ENCODE data around the gene SMAD6.

GRCh38 chr15:66749841-66750575, 48.0 kb downstream of the SMAD6 start:
- TF ChIP-seq ZSCAN29 (IDR thresholded peaks at IDR 0.05) (no peak), YY1 (IDR thresholded peaks at IDR 0.05; ENCODE audit: borderline replicate concordance in 1 of 3, control insufficient read depth in 1 of 3, extremely low read depth in 1 of 3, insufficient read depth in 3 of 3, insufficient read length in 1 of 3, insufficient replicate concordance in 2 of 3, low read depth in 1 of 3, low read length in 2 of 3) (no peak), MAFK (IDR thresholded peaks at IDR 0.05; ENCODE audit: low read length) (no peak), ZFX (CRISPR knock-in tag; IDR thresholded peaks at IDR 0.05) (no peak), ZC3H8 (IDR thresholded peaks at IDR 0.05) (no peak), NCOA2 (IDR thresholded peaks at IDR 0.05; ENCODE audit: partially characterized antibody in 2 of 2) (no peak), POLR2AphosphoS5 (IDR thresholded peaks at IDR 0.05; ENCODE audit: control insufficient read depth, insufficient read depth, low read depth, low read length) (no peak), ETV6 (IDR thresholded peaks at IDR 0.05; ENCODE audit: borderline replicate concordance in 1 of 2, low read depth in 2 of 2, low read length in 1 of 2) (no peak), ETV6 (CRISPR knock-in tag; IDR thresholded peaks at IDR 0.05; ENCODE audit: borderline replicate concordance) (no peak), CEBPB (tag; IDR thresholded peaks at IDR 0.05) (peak; percentile 8; the same call in 1 of the 2 replicates), MEF2A (IDR thresholded peaks at IDR 0.05; ENCODE audit: control insufficient read depth, low read depth, low read length) (no peak), SMARCA4 (IDR thresholded peaks at IDR 0.05) (no peak), ZBTB49 (CRISPR knock-in tag; IDR thresholded peaks at IDR 0.05; ENCODE audit: borderline replicate concordance) (no peak), NFYB (IDR thresholded peaks at IDR 0.05; ENCODE audit: extremely low read depth, insufficient read length) (no peak)

Measured in K562 (cell line).